22Rv1 (cell line): ENCODE measurements around the gene MYCBPAP.

Experiments used
- ZFX ChIP-seq: fragments of 450-650 bp; IDR thresholded peaks from 2 replicates; pipeline ENCODE4 v1.6.1; 2017; ENCODE audit warnings: antibody characterized with exemption, borderline replicate concordance
- TF ChIP-seq, protein P1 (sequence below): fragments of 450-650 bp; IDR thresholded peaks from 2 replicates; pipeline ENCODE4 v1.5.1; 2017; ENCODE audit warnings: mild to moderate bottlenecking

DNA sequence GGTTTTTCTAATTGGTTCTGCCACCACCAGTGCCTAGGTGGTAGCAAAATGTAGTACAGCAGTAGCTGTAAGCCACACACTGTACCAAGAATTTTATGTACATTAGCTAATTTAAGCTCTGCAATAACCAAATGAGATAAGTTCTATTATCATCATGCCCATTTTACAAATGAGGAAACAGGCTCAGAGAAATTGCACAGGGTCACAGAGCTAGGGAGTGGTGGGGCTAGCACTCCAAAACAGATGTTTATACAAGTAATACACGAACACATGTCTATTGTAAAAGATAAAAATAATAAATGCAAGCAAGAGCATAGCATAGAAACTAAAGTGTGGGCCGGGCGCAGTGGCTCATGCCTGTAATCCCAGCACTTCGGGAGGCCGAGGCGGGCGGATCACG is 16.0 kb upstream of the MYCBPAP start:
- TF ChIP-seq, protein P1, sequence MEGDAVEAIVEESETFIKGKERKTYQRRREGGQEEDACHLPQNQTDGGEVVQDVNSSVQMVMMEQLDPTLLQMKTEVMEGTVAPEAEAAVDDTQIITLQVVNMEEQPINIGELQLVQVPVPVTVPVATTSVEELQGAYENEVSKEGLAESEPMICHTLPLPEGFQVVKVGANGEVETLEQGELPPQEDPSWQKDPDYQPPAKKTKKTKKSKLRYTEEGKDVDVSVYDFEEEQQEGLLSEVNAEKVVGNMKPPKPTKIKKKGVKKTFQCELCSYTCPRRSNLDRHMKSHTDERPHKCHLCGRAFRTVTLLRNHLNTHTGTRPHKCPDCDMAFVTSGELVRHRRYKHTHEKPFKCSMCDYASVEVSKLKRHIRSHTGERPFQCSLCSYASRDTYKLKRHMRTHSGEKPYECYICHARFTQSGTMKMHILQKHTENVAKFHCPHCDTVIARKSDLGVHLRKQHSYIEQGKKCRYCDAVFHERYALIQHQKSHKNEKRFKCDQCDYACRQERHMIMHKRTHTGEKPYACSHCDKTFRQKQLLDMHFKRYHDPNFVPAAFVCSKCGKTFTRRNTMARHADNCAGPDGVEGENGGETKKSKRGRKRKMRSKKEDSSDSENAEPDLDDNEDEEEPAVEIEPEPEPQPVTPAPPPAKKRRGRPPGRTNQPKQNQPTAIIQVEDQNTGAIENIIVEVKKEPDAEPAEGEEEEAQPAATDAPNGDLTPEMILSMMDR, result no peak
- no peak for TF ChIP-seq ZFX
